Right lobe of liver (tissue), 6 donors: Measurements from ENCODE around the gene CCDC74B. TPM values are rescaled to one million over a fixed set of nuclear protein-coding genes. Genes with fewer than 3 reads are reported as not detected.
"Not testable (repeated sequence)": the region's sequence is repeated elsewhere in the genome, so short reads cannot be mapped to it uniquely, and the experiment has no call there.

ENCODE experiments used
- ATAC-seq, 4 donors: fragments of 200-7000 bp; cut with Tn5 transposase; one replicate each; pipeline ENCODE4 v1.9.1; 2020; ENCODE audit warnings: mild to moderate bottlenecking in 4 of 4, moderate library complexity in 4 of 4
- DNase-seq, 3 donors: peaks; one replicate each; pipeline ENCODE4 v3.0.0-alpha.2; 2020
- H3K27ac ChIP-seq, 3 donors: fragments of 200-600 bp; one replicate each; pipeline ENCODE4 v1.8.0; 2022
- H3K27me3 ChIP-seq, 2 donors: fragments of 200-600 bp; one replicate each; pipeline ENCODE4 v1.8.0; 2022
- H3K36me3 ChIP-seq, 4 donors: fragments of 200-600 bp; sonication (generic) in 1 of 4; one replicate each; pipeline versions ENCODE4 v1.5.1 to v1.8.0; 2017 to 2022; ENCODE audit warnings: control low read depth in 1 of 4
- H3K4me1 ChIP-seq, 4 donors: fragments of 200-600 bp; sonication (generic) in 1 of 4; one replicate each; pipeline versions ENCODE4 v1.5.1 to v1.8.0; 2017 to 2022; ENCODE audit warnings: control low read depth in 1 of 4
- H3K4me3 ChIP-seq, 3 donors: fragments of 200-600 bp; one replicate each; pipeline ENCODE4 v1.8.0; 2022
- H3K9me3 ChIP-seq, 4 donors: fragments of 200-600 bp; sonication (generic) in 1 of 4; one replicate each; pipeline versions ENCODE4 v1.5.1 to v1.8.0; 2017 to 2022; ENCODE audit warnings: control low read depth in 1 of 4
- CTCF ChIP-seq, 4 donors: fragments of 200-600 bp in 3 of 4; fragments of 450-650 bp in 1 of 4; IDR thresholded peaks; one replicate each; pipeline versions ENCODE4 v1.5.1 to v1.8.0; 2016 to 2022; ENCODE audit warnings: antibody characterized with exemption in 4 of 4, mild to moderate bottlenecking in 2 of 4
- POLR2A ChIP-seq: fragments of 450-650 bp; IDR thresholded peaks from one replicate; pipeline ENCODE4 v1.6.1; 2017; ENCODE audit warnings: antibody characterized with exemption, mild to moderate bottlenecking
- WGBS: methylation state at CpG from one replicate; pipeline ENCODE4 v1.1.6; 2018; ENCODE audit warnings: low coverage, low lambda C conversion rate; ENCODE audit not compliant: insufficient coverage; ENCODE audit errors: missing lambda C conversion rate; 5-methylcytosine and 5-hydroxymethylcytosine counted together
- intact Hi-C, 2 donors: fragments of 100-400 bp; cut with DNase I; formaldehyde crosslinking; loops; one replicate each; pipeline versions ENCODE4 v1.11.2 to v1.14.1; 2022
- total RNA-seq, 6 experiments: library from RNA; depleted of rRNA in 2 of 6; stranded (reverse); fragments of >200 nt in 2 of 6; fragmentation: NEBNext Ultra II Directional in 3 of 6; extraction: Animal tissue kit (Norgen Biotek cat#: 25700) in 3 of 6; gene quantifications; one replicate each; pipeline versions ENCODE4 v1.1.0 to v1.2.4, GENCODE V29; 2016 to 2023
- donor health status: DM: no; HTN: yes; CAD: no.
- donor health status: DM: no; HTN: no; CAD: no.
- donor health status: DM: no; HTN: no; CAD: no.
- donor health status: DM: no; HTN: yes; CAD: no.
- donor health status: DM: no; HTN: yes; CAD: no.

The CCDC74B gene
- total RNA-seq, 6 experiments from 2014 or later: 0.19 to 0.74 (median 0.26) TPM; not detected in 3

GRCh38 chr2:130169896-130170295, 25.0 kb upstream of the CCDC74B start:
- TF ChIP-seq CTCF (IDR thresholded peaks at IDR 0.05): no peak
- TF ChIP-seq POLR2A: no peak
- Histone ChIP-seq H3K36me3 (peaks cover 0 to 37% (median 7%) of the 10 kb centered on the region in 4 donors), H3K27ac (no peak overlapping the region), H3K4me3 (no peak overlapping the region), H3K9me3 (no peaks in the 10 kb centered on the region), H3K27me3 (no peaks in the 10 kb centered on the region), H3K4me1 (no peaks in the 10 kb centered on the region)
- WGBS: 100% methylated on average over 3 of the region's 7 CpGs
- DNase-seq (no peak), ATAC-seq (no peak)
- intact Hi-C loops: no loop called here

GRCh38 chr2:130169163-130169562, 24.3 kb upstream of the CCDC74B start:
- H3K27ac ChIP-seq, intact Hi-C loops, H3K9me3 ChIP-seq, ATAC-seq, H3K4me1 ChIP-seq, H3K27me3 ChIP-seq, DNase-seq, H3K4me3 ChIP-seq: not testable (repeated sequence)
- peaks cover 0 to 39% (median 10%) of the 10 kb centered on the region in 4 donors for H3K36me3 ChIP-seq
- WGBS: 75% methylated on average over 3 of the region's 3 CpGs

GRCh38 chr2:130166611-130167010, 21.7 kb upstream of the CCDC74B start:
- H3K36me3 ChIP-seq: peaks cover 0 to 48% (median 14%) of the 10 kb centered on the region in 4 donors
- H3K9me3 ChIP-seq, H3K27me3 ChIP-seq, DNase-seq, H3K27ac ChIP-seq, H3K4me1 ChIP-seq, H3K4me3 ChIP-seq, intact Hi-C loops, ATAC-seq: not testable (repeated sequence)
- 97% methylated on average over 2 of the region's 3 CpGs for whole genome bisulfite sequencing

GRCh38 chr2:130165293-130166016, 20.5 kb upstream of the CCDC74B start:
- 90% methylated on average over 8 of the region's 8 CpGs for WGBS

GRCh38 chr2:130162968-130163367, 18.1 kb upstream of the CCDC74B start:
- Histone ChIP-seq H3K9me3 (no peaks in the 10 kb centered on the region), H3K4me3 (no peak overlapping the region), H3K27me3 (no peaks in the 10 kb centered on the region), H3K27ac (no peak overlapping the region), H3K36me3 (peaks cover 0 to 43% (median 14%) of the 10 kb centered on the region in 4 donors), H3K4me1 (no peaks in the 10 kb centered on the region)
- DNase-seq: no peak
- 83% methylated on average over 1 of the region's 9 CpGs for WGBS
- intact Hi-C loops: no loop called here
- TF ChIP-seq POLR2A (no peak), CTCF (IDR thresholded peaks at IDR 0.05) (no peak)
- no peak for ATAC-seq

More at GRCh38 chr2:130165293-130166016, 20.5 kb upstream of the CCDC74B start:
- no peak overlapping the region for H3K27ac ChIP-seq
- H3K36me3 ChIP-seq: peaks cover 0 to 45% (median 14%) of the 10 kb centered on the region in 4 donors
- TF ChIP-seq CTCF (IDR thresholded peaks at IDR 0.05) (no peak), POLR2A (no peak)
- no peaks in the 10 kb centered on the region for H3K9me3 ChIP-seq
- DNase-seq (no peak), ATAC-seq (no peak)
- no peaks in the 10 kb centered on the region for H3K4me1 ChIP-seq
- intact Hi-C loops: no loop called here
- no peaks in the 10 kb centered on the region for H3K27me3 ChIP-seq
- H3K4me3 ChIP-seq: no peak overlapping the region

- DNase-seq, intact Hi-C loops, H3K9me3 ChIP-seq, H3K27ac ChIP-seq, H3K4me1 ChIP-seq, H3K4me3 ChIP-seq, H3K27me3 ChIP-seq, ATAC-seq: not testable (repeated sequence)
- 88% methylated on average over 3 of the region's 7 CpGs for WGBS
- H3K36me3 ChIP-seq: peaks cover 0 to 38% (median 14%) of the 10 kb centered on the region in 4 donors
Measured at GRCh38 chr2:130162486-130162885, 17.6 kb upstream of the CCDC74B start.

- H3K4me3 ChIP-seq, H3K27ac ChIP-seq, ATAC-seq, DNase-seq, H3K9me3 ChIP-seq, H3K4me1 ChIP-seq, H3K27me3 ChIP-seq, intact Hi-C loops: not testable (repeated sequence)
- H3K36me3 ChIP-seq: peaks cover 0 to 26% (median 11%) of the 10 kb centered on the region in 4 donors
- 74% methylated on average over 10 of the region's 25 CpGs for WGBS
Measured at GRCh38 chr2:130160838-130161705, 16.2 kb upstream of the CCDC74B start.
